HEK293 (cell line): ENCODE results near the gene SLC33A1.

Experiments used
- CTCF ChIP-seq: fragments of 450-650 bp; formaldehyde crosslinking; IDR thresholded peaks from 2 replicates; pipeline ENCODE4 v1.5.1; 2016; ENCODE audit warnings: missing biosample characterization, missing genetic modification characterization
- REST ChIP-seq: fragments of 450-650 bp; formaldehyde crosslinking; IDR thresholded peaks from 2 replicates; pipeline ENCODE4 v1.5.1; 2016; ENCODE audit warnings: missing biosample characterization, missing genetic modification characterization
- ZBTB26 ChIP-seq: fragments of 450-650 bp; formaldehyde crosslinking; optimal IDR thresholded peaks from 2 replicates; pipeline ENCODE3; 2016; ENCODE audit warnings: missing biosample characterization, mild to moderate bottlenecking, missing genetic modification characterization
- ZBTB49 ChIP-seq: fragments of 450-650 bp; formaldehyde crosslinking; IDR thresholded peaks from 2 replicates; pipeline ENCODE4 v1.5.1; 2016; ENCODE audit warnings: missing biosample characterization, missing genetic modification characterization, low read depth
- ZFHX2 ChIP-seq: fragments of 450-650 bp; formaldehyde crosslinking; conservative IDR thresholded peaks from 2 replicates; pipeline ENCODE4 v1.5.1; 2016; ENCODE audit warnings: missing biosample characterization, missing genetic modification characterization
- ZNF23 ChIP-seq: fragments of 450-650 bp; formaldehyde crosslinking; IDR thresholded peaks from 2 replicates; pipeline ENCODE4 v1.5.1; 2016; ENCODE audit warnings: missing biosample characterization, missing genetic modification characterization, borderline replicate concordance
- ZNF76 ChIP-seq: fragments of 450-650 bp; formaldehyde crosslinking; IDR thresholded peaks from 2 replicates; pipeline ENCODE4; 2016; ENCODE audit warnings: low read depth, missing biosample characterization, missing genetic modification characterization, borderline replicate concordance

- TF ChIP-seq CTCF (tag by site-specific recombination) (no peak), ZBTB26 (tag by site-specific recombination) (no peak), REST (tag by site-specific recombination) (no peak), ZNF76 (tag by site-specific recombination) (no peak), ZBTB49 (tag by site-specific recombination) (no peak), ZNF23 (no peak), ZFHX2 (tag by site-specific recombination) (no peak)
These were observed 63.0 kb downstream of the SLC33A1 start for GRCh38 chr3:155791190-155791589.
